NCI-H1417 treated with DMSO at 0.1 percent for 48 hours (cell line): ENCODE results near the gene MYH1.

Source experiments
- DNase-seq: peaks from one replicate; lab custom pipeline; 2025; lab: John Stamatoyannopoulos, UW

Gene MYH1

DNA sequence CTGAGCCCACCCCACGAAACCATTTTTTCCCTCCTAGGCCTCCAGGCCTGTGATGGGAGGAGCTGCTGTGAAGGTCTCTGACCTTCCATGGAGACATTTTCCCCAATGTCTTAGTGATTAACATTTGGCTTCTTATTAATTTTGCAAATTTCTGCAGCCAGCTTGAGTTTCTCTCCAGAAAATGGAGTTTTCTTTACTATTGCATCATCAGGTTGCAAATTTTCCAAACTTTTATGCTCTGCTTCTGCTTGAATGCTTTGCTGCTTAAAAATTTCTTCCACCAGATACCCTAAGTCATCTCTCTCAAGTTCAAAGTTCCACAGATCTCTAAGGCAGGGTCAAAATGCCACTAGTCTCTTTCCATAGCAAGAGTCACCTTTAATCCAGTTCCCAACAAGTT lies 36.1 kb downstream of the MYH1 start:
- no peak for DNase-seq

DNA sequence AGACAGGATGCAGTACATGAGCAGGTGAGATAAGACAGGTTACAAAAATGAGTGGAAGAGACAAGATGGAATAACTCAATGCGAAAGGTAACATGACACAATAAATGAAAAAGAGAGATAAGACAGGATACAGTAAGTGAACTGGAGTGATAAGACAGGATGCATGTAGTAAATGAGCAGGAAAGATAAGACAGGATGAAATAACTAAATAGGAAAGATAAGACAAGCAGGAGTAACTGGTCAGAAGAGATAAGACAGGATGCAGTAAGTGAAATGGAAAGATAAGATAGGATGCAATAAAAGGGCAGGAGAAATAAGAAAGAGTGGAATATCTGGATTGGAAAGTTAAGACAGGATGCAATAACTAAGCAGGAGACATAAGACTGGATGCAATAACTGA lies 40.6 kb downstream of the MYH1 start:
- DNase-seq: no peak

DNA sequence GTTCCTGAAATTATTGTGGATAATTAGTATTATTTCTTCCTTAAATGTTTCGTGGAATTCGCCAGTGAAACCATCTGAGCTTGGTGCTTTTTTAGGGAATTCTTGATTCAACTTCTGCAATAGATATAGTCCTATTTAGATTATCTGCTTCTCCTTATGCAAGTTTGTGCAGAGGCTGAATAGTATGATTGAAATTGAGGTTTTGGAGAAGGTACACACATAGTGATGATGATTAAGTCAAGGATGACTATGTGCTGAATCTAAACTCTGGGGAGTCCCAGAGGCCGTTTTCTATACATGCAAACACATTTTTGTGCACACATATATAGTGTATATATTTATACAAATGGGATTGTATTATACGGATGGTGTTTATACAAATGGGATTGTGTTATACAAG lies 43.8 kb downstream of the MYH1 start:
- no peak for DNase-seq

- DNase-seq: no peak
Observed at GRCh38 chr17:10471858-10472257, 46.5 kb downstream of the MYH1 start.

GRCh38 chr17:10469459-10469858 lies 48.9 kb downstream of the MYH1 start, which contains the start of gene MYH4:
MYH4 (minus strand) TSS chr17:10469559; CDS start chr17:10466745, 2,814 bp downstream.
- DNase-seq: no peak

DNA sequence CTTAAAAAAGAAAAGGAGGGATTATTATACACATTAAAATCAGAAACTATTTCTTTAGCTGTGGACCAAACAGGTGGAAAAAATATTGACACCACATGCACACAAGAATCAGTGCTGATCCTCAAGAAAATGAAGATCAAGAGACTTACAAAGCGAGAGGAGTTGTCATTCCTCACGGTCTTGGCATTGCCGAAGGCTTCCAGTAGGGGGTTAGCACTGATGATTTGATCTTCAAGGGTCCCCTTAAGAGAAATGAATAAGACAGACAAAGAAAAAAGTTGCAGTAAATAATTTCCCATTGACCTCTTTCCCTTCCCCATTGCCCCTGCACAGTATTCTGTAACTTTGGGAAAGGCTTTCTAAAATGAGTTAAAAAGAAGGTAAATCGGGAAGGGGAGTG lies 54.9 kb downstream of the MYH1 start:
- no peak for DNase-seq

GRCh38 chr17:10460062-10460461 lies 58.3 kb downstream of the MYH1 start:
- DNase-seq: no peak

DNA sequence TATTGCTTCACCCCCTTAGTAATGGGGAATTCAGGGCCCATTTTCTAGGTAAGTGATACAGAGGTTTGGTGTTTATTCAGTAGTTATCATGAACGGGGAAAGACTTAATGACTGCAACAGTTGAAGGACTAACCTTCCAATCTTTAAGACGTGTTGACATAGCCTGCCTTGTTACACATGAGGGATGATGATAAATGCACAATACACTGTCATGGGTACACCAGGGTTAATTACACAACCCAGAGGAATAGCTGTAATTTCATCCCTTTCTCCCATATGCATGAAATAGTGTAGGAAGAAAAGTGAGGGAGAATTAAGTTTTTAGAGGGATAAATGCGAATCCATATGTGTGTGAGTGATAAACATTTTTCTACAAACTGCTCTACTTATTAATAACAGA lies 59.6 kb downstream of the MYH1 start:
- no peak for DNase-seq

GRCh38 chr17:10457952-10458351 lies 60.4 kb downstream of the MYH1 start:
- DNase-seq: no peak

DNA sequence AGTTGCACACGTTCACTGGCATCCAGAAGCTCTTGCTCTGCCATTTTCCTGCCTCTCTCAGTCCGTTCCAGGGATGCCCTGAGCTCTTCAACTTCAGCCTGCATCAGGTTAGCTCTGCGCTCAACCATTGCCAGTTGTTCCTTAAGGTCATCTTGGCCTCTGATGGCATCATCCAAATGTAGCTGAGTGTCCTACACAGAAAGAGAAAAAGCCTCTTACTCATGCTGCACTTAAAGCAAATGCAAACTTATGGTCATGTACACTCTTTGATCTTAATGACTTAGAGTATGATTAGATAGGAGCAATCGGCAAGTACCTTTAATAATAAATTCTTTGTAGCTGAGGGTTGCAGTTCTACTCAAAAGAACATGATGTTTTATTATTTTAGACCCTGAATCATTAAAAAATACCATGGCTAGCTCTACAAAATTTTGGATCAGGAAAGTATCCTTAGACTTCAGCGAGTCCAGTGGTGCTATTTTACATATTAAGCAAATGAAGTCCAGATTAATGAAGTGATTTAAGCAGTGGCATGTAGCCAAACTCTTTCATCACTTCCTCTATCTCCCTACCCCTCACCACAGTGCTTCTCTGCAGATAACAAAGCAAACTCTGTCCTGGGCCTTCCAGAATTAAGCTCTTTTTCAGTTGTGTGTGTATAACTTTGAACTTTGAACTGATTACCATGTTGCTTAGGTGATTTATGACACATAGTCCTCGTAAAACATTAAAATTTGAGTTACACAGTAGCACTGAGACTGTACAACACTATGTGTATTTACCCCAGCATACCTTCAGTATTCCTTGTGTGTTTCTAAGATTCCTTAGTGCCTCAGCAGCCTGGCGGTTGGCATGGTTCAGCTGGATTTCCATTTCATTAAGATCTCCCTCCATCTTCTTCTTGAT lies 71.1 kb downstream of the MYH1 start:
- no peak for DNase-seq
